Osteoblast (primary cell): ENCODE measurements around the gene CDH22. TPM values are rescaled to one million over a fixed set of nuclear protein-coding genes. Genes with fewer than 3 reads are reported as not detected.

Experiments used
- DNase-seq: peaks from one replicate; pipeline ENCODE4 v3.0.0; 2011; ENCODE audit warnings: low spot score, mixed read lengths; ENCODE audit not compliant: insufficient read length; ENCODE audit errors: missing footprints
- H2AFZ ChIP-seq: 2 replicates; pipeline ENCODE4 v1.6.0; 2011; ENCODE audit warnings: mild to moderate bottlenecking, low read length
- H3K27ac ChIP-seq: 2 replicates; pipeline ENCODE4 v1.5.1; 2011; ENCODE audit warnings: mild to moderate bottlenecking, low read depth, low read length, moderate library complexity
- H3K27me3 ChIP-seq: 2 replicates; pipeline ENCODE4 v1.6.0; 2012; ENCODE audit warnings: mild to moderate bottlenecking, control low read depth, inconsistent platforms, low read length, moderate library complexity; ENCODE audit not compliant: insufficient read depth
- H3K36me3 ChIP-seq: 2 replicates; pipeline ENCODE4 v1.5.1; 2011; ENCODE audit warnings: mild to moderate bottlenecking, low read length, control low read depth, moderate library complexity; ENCODE audit not compliant: insufficient read depth
- H3K4me1 ChIP-seq: 2 replicates; pipeline ENCODE4 v1.5.1; 2011; ENCODE audit warnings: mild to moderate bottlenecking, low read length, control low read depth, moderate library complexity; ENCODE audit not compliant: insufficient read depth
- H3K4me2 ChIP-seq: 2 replicates; pipeline ENCODE4 v1.6.0; 2011; ENCODE audit warnings: mild to moderate bottlenecking, low read length; ENCODE audit not compliant: insufficient read depth
- H3K4me3 ChIP-seq: fragments of 200-600 bp; sonication (generic); 3 replicates; pipeline ENCODE4 v1.5.1; 2012; ENCODE audit warnings: mild to moderate bottlenecking, low read length, inconsistent platforms; ENCODE audit not compliant: insufficient read depth
- H3K79me2 ChIP-seq: 2 replicates; pipeline ENCODE4 v1.6.0; 2012; ENCODE audit warnings: mild to moderate bottlenecking, low read length, control low read depth, inconsistent platforms; ENCODE audit not compliant: insufficient read depth
- H3K9me3 ChIP-seq: 2 replicates; pipeline ENCODE4 v1.5.1; 2011; ENCODE audit warnings: low read depth, low read length, control low read depth
- H4K20me1 ChIP-seq: 2 replicates; pipeline ENCODE4 v1.6.0; 2012; ENCODE audit warnings: mild to moderate bottlenecking, low read length, control low read depth; ENCODE audit not compliant: insufficient read depth
- total RNA-seq: library from RNA; depleted of rRNA; stranded (reverse); fragments of >200 nt; gene quantifications from 2 replicates; pipeline ENCODE4 v1.2.3, GENCODE V29; 2012
- TF ChIP-seq, protein P1 (sequence below): IDR thresholded peaks from 2 replicates; pipeline ENCODE4 v1.5.1; 2011; ENCODE audit warnings: mild to moderate bottlenecking, low read depth, low read length, moderate library complexity; ENCODE audit errors: extremely low read depth

The CDH22 gene
- total RNA-seq, 1 donor = not detected

GRCh38 chr20:46307999-46308257 is 370 bp downstream of the CDH22 start:
- Histone ChIP-seq H3K79me2 (no peaks in the 10 kb centered on the region), H3K27ac (no peak overlapping the region), H3K9me3 (no peaks in the 10 kb centered on the region), H4K20me1 (no peaks in the 10 kb centered on the region), H3K4me2 (no peak overlapping the region), H2AFZ (no peak overlapping the region), H3K27me3 (peaks cover 70% of the 10 kb centered on the region), H3K4me3 (no peak overlapping the region), H3K36me3 (no peaks in the 10 kb centered on the region), H3K4me1 (no peaks in the 10 kb centered on the region)
- TF ChIP-seq, protein P1, sequence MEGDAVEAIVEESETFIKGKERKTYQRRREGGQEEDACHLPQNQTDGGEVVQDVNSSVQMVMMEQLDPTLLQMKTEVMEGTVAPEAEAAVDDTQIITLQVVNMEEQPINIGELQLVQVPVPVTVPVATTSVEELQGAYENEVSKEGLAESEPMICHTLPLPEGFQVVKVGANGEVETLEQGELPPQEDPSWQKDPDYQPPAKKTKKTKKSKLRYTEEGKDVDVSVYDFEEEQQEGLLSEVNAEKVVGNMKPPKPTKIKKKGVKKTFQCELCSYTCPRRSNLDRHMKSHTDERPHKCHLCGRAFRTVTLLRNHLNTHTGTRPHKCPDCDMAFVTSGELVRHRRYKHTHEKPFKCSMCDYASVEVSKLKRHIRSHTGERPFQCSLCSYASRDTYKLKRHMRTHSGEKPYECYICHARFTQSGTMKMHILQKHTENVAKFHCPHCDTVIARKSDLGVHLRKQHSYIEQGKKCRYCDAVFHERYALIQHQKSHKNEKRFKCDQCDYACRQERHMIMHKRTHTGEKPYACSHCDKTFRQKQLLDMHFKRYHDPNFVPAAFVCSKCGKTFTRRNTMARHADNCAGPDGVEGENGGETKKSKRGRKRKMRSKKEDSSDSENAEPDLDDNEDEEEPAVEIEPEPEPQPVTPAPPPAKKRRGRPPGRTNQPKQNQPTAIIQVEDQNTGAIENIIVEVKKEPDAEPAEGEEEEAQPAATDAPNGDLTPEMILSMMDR = no peak
- DNase-seq = no peak

DNA sequence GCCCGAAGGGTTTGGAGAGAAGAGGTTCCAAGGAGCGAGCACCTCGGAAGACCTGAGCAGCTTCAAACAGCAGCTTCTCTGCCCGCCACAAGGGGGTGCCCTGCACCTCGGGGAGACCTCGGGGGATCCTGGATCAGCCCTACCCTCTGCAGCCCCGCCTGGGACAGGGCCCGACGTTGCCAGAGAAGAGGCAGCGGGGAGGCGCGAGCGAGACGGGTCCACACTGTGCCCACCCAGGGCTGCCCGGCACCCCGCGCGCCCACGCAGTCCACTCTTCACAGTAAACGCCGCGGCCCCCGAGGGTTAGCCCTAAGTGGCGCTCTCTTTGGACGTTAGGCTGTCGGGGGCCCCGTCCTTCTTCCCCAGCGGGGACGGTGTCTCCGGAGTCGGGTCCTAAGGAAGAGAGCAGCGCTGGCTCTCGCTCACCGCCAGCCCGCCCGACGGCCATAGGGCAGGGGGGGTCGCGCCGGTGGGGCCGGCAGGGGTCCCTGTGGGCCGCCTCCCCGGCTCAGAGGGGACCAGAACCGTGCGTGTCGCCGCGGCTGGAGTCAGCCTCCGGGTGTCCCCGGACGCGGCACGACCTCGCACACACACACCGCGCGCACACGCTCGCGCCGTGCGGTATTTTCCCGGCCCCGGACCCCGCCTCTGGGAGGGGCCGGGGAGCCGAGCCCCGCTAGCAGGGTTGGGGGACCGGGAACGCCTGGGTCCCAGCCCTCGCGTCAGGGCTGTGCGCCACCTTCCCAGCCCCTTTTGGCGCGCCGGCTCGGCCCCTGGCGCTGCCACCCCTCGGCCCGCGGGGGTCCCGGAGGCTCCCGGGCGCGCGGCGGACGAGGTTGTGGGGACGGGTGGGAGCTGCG is 929 bp downstream of the CDH22 start:
- peaks cover 64% of the 10 kb centered on the region for H3K27me3 ChIP-seq
- H3K36me3 ChIP-seq = no peaks in the 10 kb centered on the region
- H3K9me3 ChIP-seq = no peaks in the 10 kb centered on the region
- H3K4me3 ChIP-seq = no peak overlapping the region
- H3K79me2 ChIP-seq = no peaks in the 10 kb centered on the region
- peak; percentile 98 for DNase-seq
- TF ChIP-seq, protein P1 = peak; percentile 67
- no peak overlapping the region for H2AFZ ChIP-seq
- no peak overlapping the region for H3K27ac ChIP-seq
- no peaks in the 10 kb centered on the region for H4K20me1 ChIP-seq
- H3K4me1 ChIP-seq = no peaks in the 10 kb centered on the region
- no peak overlapping the region for H3K4me2 ChIP-seq

- H3K9me3 ChIP-seq = no peaks in the 10 kb centered on the region
- no peak overlapping the region for H3K27ac ChIP-seq
- no peaks in the 10 kb centered on the region for H4K20me1 ChIP-seq
- no peak overlapping the region for H2AFZ ChIP-seq
- H3K4me1 ChIP-seq = no peaks in the 10 kb centered on the region
- DNase-seq = peak; percentile 69
- H3K27me3 ChIP-seq = peaks cover 58% of the 10 kb centered on the region
- no peaks in the 10 kb centered on the region for H3K79me2 ChIP-seq
- H3K36me3 ChIP-seq = no peaks in the 10 kb centered on the region
- no peak overlapping the region for H3K4me2 ChIP-seq
- TF ChIP-seq, protein P1 = no peak
- H3K4me3 ChIP-seq = no peak overlapping the region
These were observed 1.6 kb downstream of the CDH22 start for GRCh38 chr20:46306743-46307138.

GRCh38 chr20:46305973-46306360 is 2.3 kb downstream of the CDH22 start:
- H2AFZ ChIP-seq = no peak overlapping the region
- no peaks in the 10 kb centered on the region for H4K20me1 ChIP-seq
- no peak overlapping the region for H3K4me2 ChIP-seq
- TF ChIP-seq, protein P1 = no peak
- H3K79me2 ChIP-seq = no peaks in the 10 kb centered on the region
- no peaks in the 10 kb centered on the region for H3K9me3 ChIP-seq
- no peak overlapping the region for H3K4me3 ChIP-seq
- no peaks in the 10 kb centered on the region for H3K4me1 ChIP-seq
- DNase-seq = peak; percentile 17
- H3K27me3 ChIP-seq = peaks cover 50% of the 10 kb centered on the region
- no peaks in the 10 kb centered on the region for H3K36me3 ChIP-seq
- no peak overlapping the region for H3K27ac ChIP-seq
